Fibroblast of lung (primary cell): Measurements from ENCODE around the gene CD86. TPM values are rescaled to one million over a fixed set of nuclear protein-coding genes. Genes with fewer than 3 reads are reported as not detected.

ENCODE experiments used
- DNase-seq, 2 donors: peaks; one replicate each; pipeline versions ENCODE4 v3.0.0 to v3.0.0-alpha.2; 2010; ENCODE audit warnings: low read depth in 2 of 2
- H2AFZ ChIP-seq: 2 replicates; pipeline ENCODE4 v1.5.1; 2012; ENCODE audit warnings: low read length, control low read depth, inconsistent platforms
- H3K27ac ChIP-seq: 2 replicates; pipeline ENCODE4 v1.5.1; 2011; ENCODE audit warnings: low read length, control low read depth; ENCODE audit not compliant: insufficient read depth
- H3K27me3 ChIP-seq: 2 replicates; pipeline ENCODE4 v1.5.1; 2011; ENCODE audit warnings: mild to moderate bottlenecking, low read length; ENCODE audit not compliant: control insufficient read depth, insufficient read depth
- H3K36me3 ChIP-seq: 2 replicates; pipeline ENCODE4 v1.5.1; 2011; ENCODE audit warnings: low read length; ENCODE audit not compliant: control insufficient read depth, insufficient read depth
- H3K4me1 ChIP-seq: 2 replicates; pipeline ENCODE4 v1.5.1; 2011; ENCODE audit warnings: low read length; ENCODE audit not compliant: control insufficient read depth, insufficient read depth; ENCODE audit errors: extremely low read depth
- H3K4me2 ChIP-seq: 2 replicates; pipeline ENCODE4 v1.5.1; 2011; ENCODE audit warnings: low read length, control low read depth; ENCODE audit not compliant: insufficient read depth; ENCODE audit errors: extremely low read depth
- H3K4me3 ChIP-seq, 4 experiments: fragments of 200-600 bp in 1 of 4; sonication (generic) in 1 of 4; replicated peaks in 1 of 4; 2 replicates each; pipeline ENCODE4 v1.5.1; 2011 to 2016; ENCODE audit warnings: low read length in 4 of 4, low read depth in 3 of 4, mild to moderate bottlenecking in 3 of 4, control low read depth in 2 of 4, inconsistent platforms in 1 of 4, mixed read lengths in 1 of 4; ENCODE audit not compliant: insufficient read depth in 1 of 4; ENCODE audit errors: control extremely low read depth in 1 of 4
- H3K79me2 ChIP-seq: 2 replicates; pipeline ENCODE4 v1.5.1; 2012; ENCODE audit warnings: mild to moderate bottlenecking, low read length, inconsistent platforms; ENCODE audit not compliant: control insufficient read depth, insufficient read depth
- H3K9ac ChIP-seq: 2 replicates; pipeline ENCODE4 v1.5.1; 2011; ENCODE audit warnings: mild to moderate bottlenecking, low read length, control low read depth; ENCODE audit not compliant: insufficient read depth
- H3K9me3 ChIP-seq: 2 replicates; pipeline ENCODE4 v1.5.1; 2012; ENCODE audit warnings: low read depth, low read length; ENCODE audit not compliant: control insufficient read depth, insufficient read depth
- H4K20me1 ChIP-seq: 2 replicates; pipeline ENCODE4 v1.5.1; 2011; ENCODE audit warnings: low read length; ENCODE audit not compliant: control insufficient read depth, insufficient read depth; ENCODE audit errors: extremely low read depth
- CTCF ChIP-seq, 2 donors: IDR thresholded peaks in 1 of 2; conservative IDR thresholded peaks in 1 of 2; 1 replicate in 1 of 2; 2 replicates in 1 of 2; pipeline ENCODE4 v1.5.1; 2011 to 2012; ENCODE audit warnings: low read length in 2 of 2, control low read depth in 1 of 2, inconsistent platforms in 1 of 2, low read depth in 1 of 2, mild to moderate bottlenecking in 1 of 2
- EZH2 ChIP-seq: IDR thresholded peaks from 2 replicates; pipeline ENCODE4 v1.5.1; 2012; ENCODE audit warnings: low read length, control low read depth, mild to moderate bottlenecking; ENCODE audit errors: missing control alignments
- polyA plus RNA-seq, 2 donors: library from polyadenylated mRNA; depleted of rRNA in 1 of 2; stranded (reverse) in 1 of 2; unstranded in 1 of 2; fragments of >200 nt; gene quantifications; 2 replicates each; pipeline ENCODE4 v1.2.1, GENCODE V29; 2011 to 2012; ENCODE audit warnings: missing spikeins in 1 of 2
- total RNA-seq: library from RNA; depleted of rRNA; stranded (reverse); fragments of >200 nt; gene quantifications from 2 replicates; pipeline ENCODE4 v1.2.1, GENCODE V29; 2014

Gene CD86
- total and polyA plus RNA-seq, 2 donors (not counting 1 experiment from before 2014, with no cell fraction given), result not detected

DNA sequence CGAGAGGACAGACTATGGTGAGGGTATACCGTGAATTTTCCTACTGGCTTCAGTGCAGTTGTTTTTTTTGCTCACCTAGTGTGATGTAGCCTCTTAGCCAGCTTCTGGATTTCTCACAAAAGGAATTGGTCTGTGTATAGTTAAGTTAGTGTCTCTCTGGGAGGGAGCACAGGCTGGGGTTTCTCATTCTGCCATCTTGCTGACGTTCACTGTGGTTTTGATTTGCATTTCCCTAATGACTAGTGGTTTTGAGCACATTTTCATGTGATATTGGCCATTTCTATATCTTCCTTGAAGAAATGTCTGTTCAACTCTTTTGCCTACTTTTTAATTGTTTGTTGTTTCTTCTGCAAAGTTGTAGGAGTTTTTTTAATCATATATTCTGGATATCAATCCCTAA is 2.2 kb upstream of the CD86 start:
- H3K79me2 ChIP-seq, result no peaks in the 10 kb centered on the region
- TF ChIP-seq CTCF (conservative IDR thresholded peaks at IDR 0.05 in 1 of 2, IDR thresholded peaks at IDR 0.05 in 1 of 2; ENCODE audit: low read depth in 1 of 2, low read length in 2 of 2) (no peak), EZH2 (no peak)

DNA sequence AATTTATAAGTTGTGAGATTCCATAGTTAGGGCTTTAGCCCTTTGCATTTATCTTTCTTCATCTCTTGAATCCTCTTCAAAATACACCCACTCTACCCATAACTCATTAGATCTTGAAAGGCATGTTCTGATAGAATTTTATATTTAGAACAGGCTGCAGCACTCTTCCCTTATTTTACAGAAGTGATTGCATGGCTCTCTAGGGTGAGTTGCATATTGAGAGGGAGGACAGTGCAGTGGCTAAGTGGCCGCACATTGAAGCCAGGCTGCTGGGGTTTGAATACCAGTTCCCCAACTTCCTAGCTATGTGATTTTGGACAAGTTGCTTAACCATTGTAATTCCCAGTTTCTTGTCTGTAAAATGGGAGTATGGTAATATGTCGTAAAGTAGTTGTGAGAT is 2.5 kb downstream of the CD86 start:
- Histone ChIP-seq H3K9ac (no peak overlapping the region), H3K4me2 (no peak overlapping the region), H2AFZ (no peak overlapping the region), H3K36me3 (no peaks in the 10 kb centered on the region), H3K27me3 (no peaks in the 10 kb centered on the region), H3K4me1 (no peaks in the 10 kb centered on the region), H4K20me1 (no peaks in the 10 kb centered on the region), H3K9me3 (no peaks in the 10 kb centered on the region), H3K4me3 (no peak overlapping the region), H3K27ac (no peak overlapping the region), H3K79me2 (no peaks in the 10 kb centered on the region)
- no peak for DNase-seq
- TF ChIP-seq EZH2 (no peak), CTCF (conservative IDR thresholded peaks at IDR 0.05 in 1 of 2, IDR thresholded peaks at IDR 0.05 in 1 of 2; ENCODE audit: low read depth in 1 of 2, low read length in 2 of 2) (no peak)

More for the DNA sequence above, 2.2 kb upstream of the CD86 start:
- H3K9ac ChIP-seq, result no peak overlapping the region
- H3K4me3 ChIP-seq, result no peak overlapping the region
- no peak overlapping the region for H3K4me2 ChIP-seq
- no peak overlapping the region for H2AFZ ChIP-seq
- no peaks in the 10 kb centered on the region for H3K36me3 ChIP-seq
- H3K4me1 ChIP-seq, result no peaks in the 10 kb centered on the region
- H4K20me1 ChIP-seq, result no peaks in the 10 kb centered on the region
- DNase-seq, result no peak
- no peaks in the 10 kb centered on the region for H3K9me3 ChIP-seq
- no peaks in the 10 kb centered on the region for H3K27me3 ChIP-seq
- no peak overlapping the region for H3K27ac ChIP-seq

DNA sequence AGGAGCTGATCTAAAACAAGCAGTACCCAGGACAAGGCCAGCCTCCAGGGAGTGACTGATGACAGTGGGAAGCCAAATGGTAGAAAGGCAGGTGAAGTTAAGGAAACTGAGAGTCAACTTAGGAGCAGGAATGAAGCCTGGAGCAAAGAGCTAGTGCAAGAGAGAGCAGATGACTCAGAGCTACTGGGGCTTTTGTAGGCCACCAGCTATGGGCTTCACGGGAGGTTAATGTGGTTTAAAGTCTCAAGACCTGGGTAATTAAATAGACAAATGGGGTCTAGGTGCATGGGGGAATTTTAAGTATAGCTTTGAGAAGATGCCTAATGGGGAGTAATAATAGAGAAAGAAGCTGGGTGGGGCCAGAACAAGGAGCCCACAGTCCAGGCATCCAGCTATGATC is 3.1 kb downstream of the CD86 start:
- TF ChIP-seq CTCF (conservative IDR thresholded peaks at IDR 0.05 in 1 of 2, IDR thresholded peaks at IDR 0.05 in 1 of 2; ENCODE audit: low read depth in 1 of 2, low read length in 2 of 2) (no peak), EZH2 (no peak)
- DNase-seq, result no peak
- Histone ChIP-seq H3K4me1 (no peaks in the 10 kb centered on the region), H3K36me3 (no peaks in the 10 kb centered on the region), H3K4me2 (no peak overlapping the region), H2AFZ (no peak overlapping the region), H4K20me1 (no peaks in the 10 kb centered on the region), H3K27me3 (no peaks in the 10 kb centered on the region), H3K9me3 (no peaks in the 10 kb centered on the region), H3K4me3 (no peak overlapping the region), H3K27ac (no peak overlapping the region), H3K79me2 (no peaks in the 10 kb centered on the region), H3K9ac (no peak overlapping the region)
